ENCODE results near the gene APRT. TPM values are rescaled to one million over a fixed set of nuclear protein-coding genes. Genes with fewer than 3 reads are reported as not detected.

The APRT gene
- total and polyA plus RNA-seq, 9 of the 15 experiments (the other 6 are each of a cell fraction or from before 2014, with no cell fraction given), result 41.7 to 409 (median 146) TPM

- no peak for TF ChIP-seq MECOM (CRISPR knock-in tag; IDR thresholded peaks at IDR 0.05)
- TF ChIP-seq EP300 (IDR thresholded peaks at IDR 0.05; ENCODE audit: low read length), result peak; percentile 40; the same call in 1 of the 2 replicates
- TF ChIP-seq POLR2AphosphoS2 (IDR thresholded peaks at IDR 0.05; ENCODE audit: low read length), result no peak
- TF ChIP-seq ZNF408 (CRISPR knock-in tag; IDR thresholded peaks at IDR 0.05; ENCODE audit: low read depth), result no peak
- no peak for TF ChIP-seq TBP (optimal IDR thresholded peaks at IDR 0.05; ENCODE audit: low read depth, low read length)
- 0 out of 2 replicates have a peak, but pooled peaks have one; percentile 10 for TF ChIP-seq ETV5 (CRISPR knock-in tag; IDR thresholded peaks at IDR 0.05; ENCODE audit: low read depth)
- TF ChIP-seq, protein P1, sequence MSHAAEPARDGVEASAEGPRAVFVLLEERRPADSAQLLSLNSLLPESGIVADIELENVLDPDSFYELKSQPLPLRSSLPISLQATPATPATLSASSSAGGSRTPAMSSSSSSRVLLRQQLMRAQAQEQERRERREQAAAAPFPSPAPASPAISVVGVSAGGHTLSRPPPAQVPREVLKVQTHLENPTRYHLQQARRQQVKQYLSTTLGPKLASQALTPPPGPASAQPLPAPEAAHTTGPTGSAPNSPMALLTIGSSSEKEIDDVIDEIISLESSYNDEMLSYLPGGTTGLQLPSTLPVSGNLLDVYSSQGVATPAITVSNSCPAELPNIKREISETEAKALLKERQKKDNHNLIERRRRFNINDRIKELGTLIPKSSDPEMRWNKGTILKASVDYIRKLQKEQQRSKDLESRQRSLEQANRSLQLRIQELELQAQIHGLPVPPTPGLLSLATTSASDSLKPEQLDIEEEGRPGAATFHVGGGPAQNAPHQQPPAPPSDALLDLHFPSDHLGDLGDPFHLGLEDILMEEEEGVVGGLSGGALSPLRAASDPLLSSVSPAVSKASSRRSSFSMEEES (CRISPR knock-in tag; IDR thresholded peaks at IDR 0.05), result no peak
- no peak for TF ChIP-seq TBL1XR1 (IDR thresholded peaks at IDR 0.05; ENCODE audit: low read length in 2 of 2)
- no peak for TF ChIP-seq ZFP30 (CRISPR knock-in tag; IDR thresholded peaks at IDR 0.05; ENCODE audit: borderline replicate concordance)
- TF ChIP-seq STAT5A (IDR thresholded peaks at IDR 0.05; ENCODE audit: borderline replicate concordance, low read length), result no peak
- no peak for TF ChIP-seq HSF4 (CRISPR knock-in tag; IDR thresholded peaks at IDR 0.05; ENCODE audit: borderline replicate concordance)
- no peak for TF ChIP-seq ZNF146 (CRISPR knock-in tag; IDR thresholded peaks at IDR 0.05; ENCODE audit: unreplicated experiment)
- no peak for TF ChIP-seq ZNF77 (CRISPR knock-in tag; IDR thresholded peaks at IDR 0.05)
- TF ChIP-seq ZNF57 (CRISPR knock-in tag; IDR thresholded peaks at IDR 0.05), result no peak
- no peak for TF ChIP-seq RCOR1 (IDR thresholded peaks at IDR 0.05; ENCODE audit: borderline replicate concordance in 1 of 2, low read depth in 2 of 2, low read length in 2 of 2)
- peak; percentile 67 for TF ChIP-seq NFIC (IDR thresholded peaks at IDR 0.05)
- no peak for TF ChIP-seq PURB (CRISPR knock-in tag; IDR thresholded peaks at IDR 0.05; ENCODE audit: low read depth)
- peak; percentile 31; the same call in 1 of the 2 replicates for TF ChIP-seq JUND (IDR thresholded peaks at IDR 0.05; ENCODE audit: borderline replicate concordance, low read depth, low read length)
- no peak for TF ChIP-seq JUND (tag; IDR thresholded peaks at IDR 0.05; ENCODE audit: borderline replicate concordance, low read depth, low read length)
- TF ChIP-seq ZBTB1 (CRISPR knock-in tag; IDR thresholded peaks at IDR 0.05; ENCODE audit: borderline replicate concordance, low read depth), result no peak
- TF ChIP-seq SNRNP70 (optimal IDR thresholded peaks at IDR 0.05; ENCODE audit: low read depth, low read length), result no peak
- TF ChIP-seq MBD2 (IDR thresholded peaks at IDR 0.05; ENCODE audit: borderline replicate concordance, low read depth), result 0 out of 2 replicates have a peak, but pooled peaks have one; percentile 22
- TF ChIP-seq ZNF785 (CRISPR knock-in tag; IDR thresholded peaks at IDR 0.05), result no peak
- no peak for TF ChIP-seq KLF10 (CRISPR knock-in tag; IDR thresholded peaks at IDR 0.05)
- TF ChIP-seq OTX1 (CRISPR knock-in tag; IDR thresholded peaks at IDR 0.05), result no peak
- no peak for TF ChIP-seq CSDE1 (IDR thresholded peaks at IDR 0.05)
- peak in 1 of 2 experiments; percentile 11; a peak in 1 of 4 replicates for TF ChIP-seq RAD21 (CRISPR knock-in tag; conservative IDR thresholded peaks at IDR 0.05 in 1 of 2, IDR thresholded peaks at IDR 0.05 in 1 of 2)
- TF ChIP-seq NFYB (IDR thresholded peaks at IDR 0.05; ENCODE audit: extremely low read depth, insufficient read length), result no peak
- TF ChIP-seq POLR2AphosphoS5 (IDR thresholded peaks at IDR 0.05; ENCODE audit: control insufficient read depth, insufficient read depth, low read depth, low read length), result 0 out of 2 replicates have a peak, but pooled peaks have one; percentile 11
- TF ChIP-seq ZFP36 (IDR thresholded peaks at IDR 0.05; ENCODE audit: low read depth, low read length, partially characterized antibody), result no peak
- TF ChIP-seq ZC3H8 (IDR thresholded peaks at IDR 0.05), result no peak
Measured at GRCh38 chr16:88768071-88768783, 43.5 kb downstream of the APRT start (continued).
